Astrocyte of the cerebellum (primary cell): ENCODE data around the gene CTNNA2.

Source experiments
- DNase-seq: peaks from one replicate; pipeline ENCODE4 v3.0.0-alpha.2; 2011; ENCODE audit warnings: low read depth
- H3K4me3 ChIP-seq: 2 replicates; pipeline ENCODE4 v1.5.1; 2011; ENCODE audit warnings: mild to moderate bottlenecking, low read depth, low read length, moderate library complexity
- in situ Hi-C: cut with HindIII; loops from 2 replicates; pipeline ENCODE4 v1.10.0; 2017; ENCODE audit warnings: low sequenced_read_pairs
- TF ChIP-seq, protein P1 (sequence below): IDR thresholded peaks from 2 replicates; pipeline ENCODE4 v1.5.1; 2012; ENCODE audit warnings: low read length, low read depth, moderate library complexity, mild to moderate bottlenecking; ENCODE audit errors: missing control alignments

The CTNNA2 gene

DNA sequence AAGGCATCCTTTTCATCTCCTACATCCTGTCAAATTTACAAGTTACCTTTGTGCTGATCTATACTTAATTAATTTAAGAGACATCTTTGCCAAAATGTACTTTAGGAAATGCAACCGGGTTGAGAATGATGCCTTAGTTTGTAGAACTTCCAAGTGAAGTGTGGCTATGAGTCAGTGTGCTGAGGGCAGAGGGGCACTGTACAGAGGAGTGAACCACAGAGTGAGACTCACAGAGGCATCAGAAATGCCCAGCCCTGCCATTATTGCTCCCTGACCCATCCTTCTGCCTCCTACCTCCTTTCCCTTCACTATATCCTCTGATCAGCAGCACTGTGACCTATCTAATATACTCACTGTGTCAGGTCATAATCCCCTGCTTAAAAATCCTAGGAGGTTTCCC, 471.6 kb downstream of the CTNNA2 start:
- TF ChIP-seq, protein P1, sequence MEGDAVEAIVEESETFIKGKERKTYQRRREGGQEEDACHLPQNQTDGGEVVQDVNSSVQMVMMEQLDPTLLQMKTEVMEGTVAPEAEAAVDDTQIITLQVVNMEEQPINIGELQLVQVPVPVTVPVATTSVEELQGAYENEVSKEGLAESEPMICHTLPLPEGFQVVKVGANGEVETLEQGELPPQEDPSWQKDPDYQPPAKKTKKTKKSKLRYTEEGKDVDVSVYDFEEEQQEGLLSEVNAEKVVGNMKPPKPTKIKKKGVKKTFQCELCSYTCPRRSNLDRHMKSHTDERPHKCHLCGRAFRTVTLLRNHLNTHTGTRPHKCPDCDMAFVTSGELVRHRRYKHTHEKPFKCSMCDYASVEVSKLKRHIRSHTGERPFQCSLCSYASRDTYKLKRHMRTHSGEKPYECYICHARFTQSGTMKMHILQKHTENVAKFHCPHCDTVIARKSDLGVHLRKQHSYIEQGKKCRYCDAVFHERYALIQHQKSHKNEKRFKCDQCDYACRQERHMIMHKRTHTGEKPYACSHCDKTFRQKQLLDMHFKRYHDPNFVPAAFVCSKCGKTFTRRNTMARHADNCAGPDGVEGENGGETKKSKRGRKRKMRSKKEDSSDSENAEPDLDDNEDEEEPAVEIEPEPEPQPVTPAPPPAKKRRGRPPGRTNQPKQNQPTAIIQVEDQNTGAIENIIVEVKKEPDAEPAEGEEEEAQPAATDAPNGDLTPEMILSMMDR = no peak
- no peak for DNase-seq
- in situ Hi-C loops = no loop called here
- no peak overlapping the region for H3K4me3 ChIP-seq

DNA sequence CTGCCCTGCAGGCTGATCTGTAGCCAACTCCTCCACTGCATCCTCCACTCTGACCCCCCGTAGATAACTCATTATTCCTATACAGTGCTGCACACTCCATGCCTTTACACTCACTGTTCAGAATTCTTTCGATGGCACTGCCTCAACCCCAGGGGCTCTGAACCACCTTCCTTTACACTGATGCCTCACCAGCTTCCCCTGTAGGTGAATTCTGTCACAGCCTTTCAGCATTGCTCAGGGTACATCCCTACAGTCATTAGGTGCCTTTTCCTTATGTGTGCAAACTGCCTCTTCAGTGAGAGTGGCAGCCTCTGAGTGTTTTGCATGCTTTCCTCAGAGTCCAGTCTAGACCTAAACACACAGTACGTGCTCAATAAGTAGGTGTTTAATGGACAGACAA, 472.3 kb downstream of the CTNNA2 start:
- H3K4me3 ChIP-seq = no peak overlapping the region
- TF ChIP-seq, protein P1 = no peak
- no peak for DNase-seq
- in situ Hi-C loops = no loop called here

DNA sequence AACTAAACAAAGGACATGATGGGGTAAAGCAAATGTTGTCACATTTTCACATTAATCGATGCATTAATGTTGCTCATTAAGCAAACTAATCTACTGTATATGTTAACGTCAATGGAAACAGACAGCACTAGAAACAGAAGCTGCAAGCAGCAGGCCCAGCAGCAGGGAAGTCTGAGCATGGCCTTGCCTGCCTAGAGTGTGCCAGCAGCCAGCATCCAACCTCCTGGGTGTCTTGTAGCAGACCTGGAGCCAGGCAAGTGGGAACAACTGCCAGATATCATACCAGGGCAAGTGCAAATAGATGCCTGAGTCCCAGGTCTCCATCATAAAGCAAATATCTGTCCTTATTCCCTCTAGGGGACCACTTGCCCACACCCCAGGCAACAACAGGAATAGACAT, 472.7 kb downstream of the CTNNA2 start:
- TF ChIP-seq, protein P1 = no peak

DNA sequence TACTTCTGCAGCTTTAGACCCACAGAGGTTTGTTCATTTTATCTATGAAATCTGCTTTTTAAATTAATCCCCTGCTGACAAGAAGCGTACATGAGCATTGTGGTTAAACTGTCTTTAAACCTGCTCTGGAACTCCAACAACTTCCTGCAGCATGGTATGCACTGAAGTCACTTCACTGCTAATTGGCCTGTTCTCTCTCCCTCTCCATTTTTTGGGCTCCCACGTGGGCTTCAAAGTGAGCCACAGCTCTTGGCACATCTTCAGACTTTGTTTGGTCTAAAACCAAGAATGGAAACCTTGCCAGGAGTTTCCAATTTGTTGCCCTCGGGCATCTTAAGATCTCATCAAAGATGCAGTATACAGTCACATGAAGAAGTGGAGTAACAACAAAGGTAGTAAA, 480.3 kb downstream of the CTNNA2 start:
- in situ Hi-C loops = loop anchor here (5.0 kb wide), 1 partner anchor 61 kb away; no protein-coding TSS in a partner anchor
- DNase-seq = peak; percentile 11
- H3K4me3 ChIP-seq = no peak overlapping the region
- TF ChIP-seq, protein P1 = no peak

More for the DNA sequence above, 472.7 kb downstream of the CTNNA2 start:
- no peak overlapping the region for H3K4me3 ChIP-seq
- DNase-seq = no peak
- in situ Hi-C loops = no loop called here

DNA sequence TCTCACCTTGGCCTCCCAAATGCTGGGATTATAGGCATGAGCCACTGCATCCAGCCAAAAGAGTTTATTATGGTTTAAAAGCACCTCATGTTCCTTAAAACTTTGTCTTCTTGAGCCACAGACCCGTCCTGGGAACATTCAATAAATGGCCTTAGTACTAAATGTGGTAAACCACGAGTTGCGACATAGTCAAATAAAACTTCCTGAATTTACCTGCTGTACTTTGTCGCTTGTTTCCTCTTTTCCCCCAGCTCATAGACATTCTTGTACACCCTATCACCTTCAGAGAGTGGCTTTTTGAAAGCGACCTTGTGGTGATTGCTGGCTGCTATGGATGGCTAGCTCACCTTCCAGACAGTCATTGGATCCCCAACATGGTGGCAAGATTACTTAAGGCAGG, 481.3 kb downstream of the CTNNA2 start:
- no peak overlapping the region for H3K4me3 ChIP-seq
- in situ Hi-C loops = loop anchor here (5.0 kb wide), 1 partner anchor 62 kb away; no protein-coding TSS in a partner anchor
- TF ChIP-seq, protein P1 = no peak
- DNase-seq = no peak

DNA sequence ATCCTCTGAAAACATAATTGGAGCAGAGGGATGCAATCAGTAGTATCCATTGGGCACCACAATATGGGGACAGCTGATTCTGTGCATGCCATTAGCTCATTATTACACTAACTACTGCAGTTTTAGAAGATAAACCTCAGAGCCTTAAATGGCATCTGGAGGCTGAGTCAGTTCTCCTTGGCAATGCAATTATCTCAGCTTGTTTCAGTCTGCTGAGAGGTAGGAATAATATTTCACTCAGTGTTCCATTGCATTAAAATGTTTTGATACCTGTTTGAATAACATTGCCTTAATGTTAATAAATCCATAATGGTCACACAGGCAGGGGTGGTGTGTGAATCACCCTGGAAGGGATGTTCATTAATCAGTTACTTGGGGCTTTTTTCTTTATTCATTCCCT, 482.1 kb downstream of the CTNNA2 start:
- in situ Hi-C loops = loop anchor here (5.0 kb wide), 1 partner anchor 63 kb away; no protein-coding TSS in a partner anchor
- DNase-seq = no peak
- no peak overlapping the region for H3K4me3 ChIP-seq
- TF ChIP-seq, protein P1 = no peak

DNA sequence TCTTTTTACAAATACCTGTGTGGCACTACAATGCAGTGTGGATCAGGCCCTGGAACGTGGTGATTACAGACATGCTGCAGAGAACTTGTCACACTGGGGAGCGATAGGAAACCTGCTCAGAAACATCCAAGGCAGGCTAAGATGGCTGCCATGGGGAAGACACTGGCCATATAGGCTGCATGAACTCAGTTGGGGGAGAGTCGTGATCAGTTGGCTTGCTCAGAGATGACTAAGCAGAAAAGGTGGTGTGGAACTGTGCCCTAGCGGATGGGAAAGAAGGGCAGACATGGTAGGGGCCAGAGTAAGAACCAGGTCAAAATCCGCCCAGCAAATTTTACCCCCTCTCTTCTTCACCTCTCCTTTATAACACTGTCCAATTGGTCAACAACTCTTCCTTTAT, 483.9 kb downstream of the CTNNA2 start:
- no peak overlapping the region for H3K4me3 ChIP-seq
- no peak for DNase-seq
- in situ Hi-C loops = no loop called here
- TF ChIP-seq, protein P1 = no peak
